GM18526 (cell line): ENCODE data around the gene SLC23A2.

Experiments
- POLR2A ChIP-seq: IDR thresholded peaks from 3 replicates; pipeline ENCODE4 v1.6.1; 2011; ENCODE audit not compliant: insufficient read length; ENCODE audit errors: extremely low read depth

Gene SLC23A2

GRCh38 chr20:4864311-4864752 lies 137.0 kb downstream of the SLC23A2 start:
- no peak for TF ChIP-seq POLR2A

- TF ChIP-seq POLR2A: no peak
Measured at GRCh38 chr20:4862661-4863060, 138.6 kb downstream of the SLC23A2 start.

DNA sequence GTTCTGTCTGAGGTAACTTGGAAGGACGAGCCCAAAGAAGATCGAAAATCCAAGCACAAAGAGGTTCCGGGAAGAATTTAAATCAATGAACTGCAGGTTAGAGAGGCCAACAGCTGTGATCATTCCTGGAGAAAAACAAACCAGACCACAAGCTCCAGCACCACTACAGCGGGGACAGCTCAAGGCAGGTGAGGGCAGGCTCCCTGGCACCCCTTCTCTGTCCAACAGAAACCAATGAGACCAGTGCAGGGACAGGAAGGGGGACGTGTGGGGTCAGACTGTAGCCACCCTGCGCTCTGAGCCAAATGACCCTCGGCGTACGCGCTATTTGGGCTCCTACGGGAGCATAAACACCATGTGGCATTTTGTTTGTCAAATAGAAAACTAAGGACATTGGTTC lies 139.3 kb downstream of the SLC23A2 start:
- no peak for TF ChIP-seq POLR2A

DNA sequence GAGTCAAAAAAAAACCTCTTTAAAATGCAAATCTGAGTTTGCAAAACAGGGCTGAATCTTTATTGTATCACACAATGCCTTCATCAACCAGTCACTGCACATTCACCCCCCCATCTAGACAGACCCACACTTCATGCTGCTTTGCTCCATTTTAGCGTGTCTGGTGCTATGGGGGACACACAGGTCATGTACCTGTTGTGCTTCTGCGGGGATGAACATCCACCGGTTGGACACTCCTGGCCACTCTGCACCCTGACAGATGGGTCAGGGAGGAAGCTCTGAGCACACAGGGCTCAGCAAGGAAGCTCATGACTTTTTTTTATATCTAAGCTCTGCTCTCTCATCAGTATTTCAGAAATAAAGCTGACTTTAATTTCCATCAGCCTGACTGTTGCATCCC lies 143.3 kb downstream of the SLC23A2 start:
- no peak for TF ChIP-seq POLR2A

DNA sequence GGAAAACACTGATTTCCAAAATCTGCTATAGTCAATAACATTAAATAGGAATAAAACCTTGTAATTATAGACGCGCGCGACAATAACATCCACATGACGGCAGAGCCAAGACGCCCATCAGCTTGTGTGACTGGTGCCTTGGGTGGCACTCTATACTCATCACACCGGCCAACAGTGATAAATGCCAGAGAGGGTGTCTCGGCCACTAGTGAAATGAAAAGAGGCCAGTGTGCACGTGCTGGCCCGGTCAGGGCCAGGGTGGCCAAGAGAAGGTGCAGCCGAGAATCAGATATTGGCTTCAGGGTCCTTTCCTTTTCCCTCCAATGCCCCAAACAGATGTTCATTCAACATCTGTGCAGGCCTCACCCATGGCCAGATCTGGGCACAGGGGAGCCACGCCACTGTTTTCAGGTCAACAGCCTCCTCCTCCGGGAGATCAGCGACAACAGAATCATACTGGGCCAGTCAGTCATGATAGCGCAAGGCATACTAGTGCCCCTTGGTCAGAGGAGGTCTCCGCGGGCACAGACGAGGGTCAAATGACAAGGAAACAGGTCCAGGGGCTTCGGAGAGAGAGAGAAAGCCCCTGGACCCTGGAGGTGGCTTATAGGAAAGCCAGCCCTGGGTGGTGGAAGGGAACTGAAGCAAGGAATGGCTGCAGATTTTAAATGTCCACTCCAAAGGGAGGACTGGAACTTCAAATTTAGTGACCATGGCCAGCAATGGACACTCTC lies 145.1 kb downstream of the SLC23A2 start:
- no peak for TF ChIP-seq POLR2A

- no peak for TF ChIP-seq POLR2A
Measured at GRCh38 chr20:4855555-4855954, 145.8 kb downstream of the SLC23A2 start.

DNA sequence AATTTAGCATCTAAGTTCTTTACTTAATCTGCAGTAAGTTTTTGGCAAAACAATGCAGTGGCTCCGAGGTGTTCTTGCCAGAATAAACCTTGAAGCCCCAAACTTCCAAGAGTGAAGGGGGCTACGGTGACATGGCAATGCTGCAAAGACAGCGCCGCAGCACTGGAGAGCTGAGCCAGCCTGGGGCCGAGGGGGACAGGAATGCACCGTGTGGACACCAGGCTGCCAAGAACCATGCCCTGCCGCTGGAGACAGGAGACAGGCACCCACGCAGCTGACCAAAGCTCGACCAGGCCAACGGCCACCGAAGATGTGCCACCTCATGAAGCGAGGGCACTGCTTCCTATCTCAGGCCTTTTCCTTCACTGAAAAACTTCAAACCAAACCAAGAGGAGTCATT lies 146.2 kb downstream of the SLC23A2 start:
- TF ChIP-seq POLR2A: no peak

DNA sequence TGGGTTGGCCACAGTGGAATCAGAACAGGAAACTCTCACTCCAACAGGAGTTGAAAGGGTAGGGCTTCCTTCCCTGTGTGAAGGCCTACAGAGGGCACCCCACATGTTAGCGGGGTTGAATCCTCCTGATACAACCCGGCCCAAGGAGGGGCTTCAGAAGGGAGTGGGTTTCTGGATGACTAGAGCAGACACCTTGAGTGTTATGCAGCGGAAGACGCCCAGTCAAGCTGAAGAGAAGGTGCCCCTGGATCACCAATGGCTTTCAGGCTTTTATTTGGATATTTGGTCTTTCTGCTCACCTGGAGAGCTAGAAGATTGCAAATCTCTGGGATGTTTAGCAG lies 146.8 kb downstream of the SLC23A2 start:
- TF ChIP-seq POLR2A: no peak

DNA sequence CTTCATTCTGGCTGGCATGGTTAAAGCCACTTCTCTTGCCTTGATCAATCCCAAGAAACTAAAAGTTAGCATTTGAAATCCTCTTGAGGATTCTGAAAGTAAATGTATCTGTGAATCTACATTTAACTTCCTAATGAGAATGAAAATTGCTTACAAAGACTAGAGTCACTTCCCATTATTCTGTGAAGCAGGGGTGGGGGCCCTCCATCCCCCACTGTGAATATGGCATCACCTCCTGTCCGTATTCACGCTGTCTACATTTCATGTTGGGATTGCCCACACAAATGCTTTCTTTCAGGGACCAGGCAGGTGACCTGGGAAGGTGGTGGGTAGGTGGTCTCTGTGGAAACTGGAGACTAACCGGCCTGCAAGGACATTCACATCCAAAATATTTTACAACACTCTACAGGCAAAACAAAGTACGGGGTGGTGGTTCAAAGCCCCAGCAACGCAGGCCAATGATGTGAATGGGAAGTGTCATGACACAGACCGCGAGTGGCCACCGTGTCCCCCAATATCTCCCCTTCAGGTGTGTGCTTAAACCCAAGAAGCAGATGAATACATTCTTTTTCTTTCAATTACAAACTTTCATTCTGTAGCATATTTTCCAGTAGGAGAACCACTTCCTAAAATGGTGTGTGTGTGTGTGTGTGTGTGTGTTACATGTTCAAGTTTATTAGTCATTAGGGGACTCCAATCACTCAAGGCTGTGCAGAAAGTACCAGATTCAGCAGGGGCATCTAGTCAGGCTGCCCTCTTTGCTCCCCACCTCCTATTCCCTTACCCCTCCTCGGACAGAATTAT lies 147.4 kb downstream of the SLC23A2 start:
- no peak for TF ChIP-seq POLR2A

DNA sequence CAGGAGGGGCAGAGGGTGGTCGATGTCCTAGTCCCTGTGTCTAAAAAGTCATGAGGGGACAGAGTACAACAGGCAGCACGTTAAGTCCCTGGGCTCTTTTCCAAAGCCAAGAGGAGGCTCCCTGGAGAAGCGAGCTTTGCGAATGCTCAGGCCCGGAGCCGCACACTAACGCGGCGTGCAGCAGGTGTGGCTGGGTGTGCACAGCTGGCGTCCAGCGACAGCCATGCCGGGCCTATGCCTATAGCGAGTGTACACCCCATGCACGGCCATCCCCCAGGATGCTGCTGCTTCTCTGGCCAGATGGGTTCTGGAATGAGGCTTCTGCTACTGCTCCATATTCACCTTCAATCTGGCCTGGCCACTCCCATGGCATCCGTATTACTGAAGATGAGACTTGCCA lies 148.3 kb downstream of the SLC23A2 start:
- no peak for TF ChIP-seq POLR2A

GRCh38 chr20:4850960-4851359 lies 150.3 kb downstream of the SLC23A2 start:
- no peak for TF ChIP-seq POLR2A

DNA sequence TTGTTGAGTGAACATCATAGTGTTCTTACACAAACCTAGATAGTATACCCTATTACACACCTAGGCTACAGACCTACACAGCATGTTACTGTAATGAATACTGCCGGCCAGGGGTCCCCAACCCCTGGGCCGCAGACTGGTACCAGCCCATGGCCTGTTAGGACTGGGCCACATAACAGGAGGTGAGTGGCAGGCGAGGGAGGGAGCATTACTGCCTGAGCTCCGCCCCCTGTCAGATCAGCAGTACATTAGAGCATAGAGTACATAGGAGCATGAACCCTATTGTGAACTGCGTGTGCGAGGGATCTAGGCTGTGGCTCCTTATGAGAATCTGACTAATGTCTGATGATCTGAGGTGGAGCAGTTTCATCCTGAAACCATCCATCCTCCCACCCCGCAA lies 153.3 kb downstream of the SLC23A2 start:
- no peak for TF ChIP-seq POLR2A

DNA sequence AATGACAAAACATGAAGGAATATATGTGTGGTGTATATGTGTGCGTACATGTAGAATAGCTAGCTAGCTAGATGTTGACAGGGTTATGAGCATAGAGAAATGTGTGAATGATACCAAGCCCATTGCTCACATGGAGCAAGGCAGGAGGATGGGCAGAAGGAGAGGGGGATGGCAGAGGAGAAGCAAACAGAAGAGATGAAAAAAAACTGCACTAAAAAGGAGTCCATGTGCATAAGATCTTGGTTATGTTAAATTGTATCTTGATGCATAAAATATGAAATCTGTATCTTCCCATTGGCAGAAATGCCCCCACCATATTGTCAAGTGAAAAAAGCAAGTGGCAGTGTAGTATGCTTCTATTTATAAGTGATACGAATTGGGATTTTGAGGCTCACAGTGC lies 154.5 kb downstream of the SLC23A2 start:
- TF ChIP-seq POLR2A: no peak

DNA sequence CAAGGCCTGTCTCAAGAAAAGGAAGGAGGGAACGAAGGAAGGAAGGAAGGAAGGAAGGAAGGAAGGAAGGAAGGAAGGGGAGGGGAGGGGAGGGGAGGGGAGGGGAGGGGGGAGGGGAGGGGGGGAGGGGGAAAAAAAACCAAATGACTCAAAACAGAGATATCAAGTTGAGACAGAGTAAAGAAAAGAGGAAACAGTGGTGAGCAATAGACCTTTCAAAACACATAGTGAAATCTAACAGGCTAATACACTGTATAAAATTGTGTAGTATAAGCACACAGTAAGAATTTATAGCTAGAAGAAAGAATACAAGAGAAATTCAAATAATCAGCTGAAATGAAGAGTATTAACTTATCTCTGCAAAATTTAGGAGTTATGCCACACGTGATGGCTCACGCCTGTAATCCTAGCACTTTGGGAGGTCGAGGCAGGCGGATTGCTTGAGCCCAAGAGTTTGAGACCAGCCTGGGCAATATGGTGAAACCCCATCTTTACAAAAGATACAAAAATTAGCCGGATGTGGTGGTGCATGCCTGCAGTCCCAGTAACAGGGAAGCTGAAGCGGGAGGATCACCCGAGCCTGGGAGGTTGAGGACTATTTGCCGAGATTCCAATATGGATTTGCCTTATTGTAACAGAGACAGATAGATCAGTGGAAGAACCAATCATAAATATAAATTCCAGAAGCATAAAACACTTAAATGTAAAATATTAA lies 156.4 kb downstream of the SLC23A2 start:
- TF ChIP-seq POLR2A: no peak

DNA sequence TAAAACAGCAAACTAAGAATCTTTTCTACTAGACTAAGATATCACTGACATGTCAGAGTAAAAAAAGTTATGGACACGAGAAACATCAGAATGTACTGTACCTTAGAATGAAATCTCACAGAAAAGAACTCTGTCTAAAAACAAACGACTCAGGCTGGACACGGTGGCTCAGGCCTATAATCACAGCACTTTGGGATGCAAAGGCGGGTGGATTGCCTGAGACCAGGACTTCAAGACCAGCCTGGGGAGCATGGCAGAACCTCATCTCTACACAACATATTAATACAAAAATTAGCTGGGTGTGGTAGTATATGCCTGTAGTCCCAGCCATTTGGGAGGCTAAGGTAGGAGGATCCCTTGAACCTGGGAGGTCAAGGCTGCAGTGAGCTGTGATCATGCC lies 157.0 kb downstream of the SLC23A2 start:
- no peak for TF ChIP-seq POLR2A

- no peak for TF ChIP-seq POLR2A
Measured at GRCh38 chr20:4840801-4841200, 160.5 kb downstream of the SLC23A2 start.
